ENCODE results near the gene ANGPTL8.

DNA sequence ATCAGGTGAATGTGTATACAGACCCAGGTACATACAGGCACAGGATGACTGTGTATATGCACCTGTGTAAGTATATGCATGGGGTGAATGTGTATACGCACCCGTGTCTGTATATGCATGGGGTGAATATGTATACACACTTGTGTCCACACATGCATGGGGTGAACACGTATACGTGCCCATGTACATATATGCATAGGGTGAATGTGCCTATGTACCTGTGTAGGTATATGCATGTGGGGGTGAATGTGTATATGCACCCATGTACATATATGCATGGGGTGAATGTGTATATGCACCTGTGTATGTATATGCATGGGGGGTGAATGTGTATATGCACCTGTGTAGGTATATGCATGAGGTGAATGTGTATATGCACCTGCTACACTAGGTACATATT lies 6.9 kb upstream of the ANGPTL8 start:
- TF ChIP-seq, protein P1, sequence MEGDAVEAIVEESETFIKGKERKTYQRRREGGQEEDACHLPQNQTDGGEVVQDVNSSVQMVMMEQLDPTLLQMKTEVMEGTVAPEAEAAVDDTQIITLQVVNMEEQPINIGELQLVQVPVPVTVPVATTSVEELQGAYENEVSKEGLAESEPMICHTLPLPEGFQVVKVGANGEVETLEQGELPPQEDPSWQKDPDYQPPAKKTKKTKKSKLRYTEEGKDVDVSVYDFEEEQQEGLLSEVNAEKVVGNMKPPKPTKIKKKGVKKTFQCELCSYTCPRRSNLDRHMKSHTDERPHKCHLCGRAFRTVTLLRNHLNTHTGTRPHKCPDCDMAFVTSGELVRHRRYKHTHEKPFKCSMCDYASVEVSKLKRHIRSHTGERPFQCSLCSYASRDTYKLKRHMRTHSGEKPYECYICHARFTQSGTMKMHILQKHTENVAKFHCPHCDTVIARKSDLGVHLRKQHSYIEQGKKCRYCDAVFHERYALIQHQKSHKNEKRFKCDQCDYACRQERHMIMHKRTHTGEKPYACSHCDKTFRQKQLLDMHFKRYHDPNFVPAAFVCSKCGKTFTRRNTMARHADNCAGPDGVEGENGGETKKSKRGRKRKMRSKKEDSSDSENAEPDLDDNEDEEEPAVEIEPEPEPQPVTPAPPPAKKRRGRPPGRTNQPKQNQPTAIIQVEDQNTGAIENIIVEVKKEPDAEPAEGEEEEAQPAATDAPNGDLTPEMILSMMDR (IDR thresholded peaks at IDR 0.05): no peak
- TF ChIP-seq FOXP1 (CRISPR knock-in tag; IDR thresholded peaks at IDR 0.05; ENCODE audit: borderline replicate concordance): no peak
- no peak for TF ChIP-seq ZNF671 (CRISPR knock-in tag; IDR thresholded peaks at IDR 0.05)
- no peak for TF ChIP-seq E2F5 (CRISPR knock-in tag; IDR thresholded peaks at IDR 0.05)
- no peak for TF ChIP-seq GTF2I (CRISPR knock-in tag; conservative IDR thresholded peaks at IDR 0.05)
- no peak for TF ChIP-seq NFYB (CRISPR knock-in tag; conservative IDR thresholded peaks at IDR 0.05; ENCODE audit: low read depth)
- no peak for TF ChIP-seq NFATC4 (CRISPR knock-in tag; IDR thresholded peaks at IDR 0.05)
- TF ChIP-seq MLX (CRISPR knock-in tag; IDR thresholded peaks at IDR 0.05): no peak
- no peak for TF ChIP-seq FOXK1 (CRISPR knock-in tag; IDR thresholded peaks at IDR 0.05)
- TF ChIP-seq, protein P2, sequence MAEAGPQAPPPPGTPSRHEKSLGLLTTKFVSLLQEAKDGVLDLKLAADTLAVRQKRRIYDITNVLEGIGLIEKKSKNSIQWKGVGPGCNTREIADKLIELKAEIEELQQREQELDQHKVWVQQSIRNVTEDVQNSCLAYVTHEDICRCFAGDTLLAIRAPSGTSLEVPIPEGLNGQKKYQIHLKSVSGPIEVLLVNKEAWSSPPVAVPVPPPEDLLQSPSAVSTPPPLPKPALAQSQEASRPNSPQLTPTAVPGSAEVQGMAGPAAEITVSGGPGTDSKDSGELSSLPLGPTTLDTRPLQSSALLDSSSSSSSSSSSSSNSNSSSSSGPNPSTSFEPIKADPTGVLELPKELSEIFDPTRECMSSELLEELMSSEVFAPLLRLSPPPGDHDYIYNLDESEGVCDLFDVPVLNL (CRISPR knock-in tag; IDR thresholded peaks at IDR 0.05; ENCODE audit: borderline replicate concordance, low read depth): no peak
- no peak for TF ChIP-seq SP1 (CRISPR knock-in tag; conservative IDR thresholded peaks at IDR 0.05)
- TF ChIP-seq ZNF232 (CRISPR knock-in tag; IDR thresholded peaks at IDR 0.05): no peak
- no peak for TF ChIP-seq ETV6 (CRISPR knock-in tag; IDR thresholded peaks at IDR 0.05)
- TF ChIP-seq USF2 (CRISPR knock-in tag; IDR thresholded peaks at IDR 0.05): no peak
